ENCODE measurements around the gene ZBTB16. TPM values are rescaled to one million over a fixed set of nuclear protein-coding genes. Genes with fewer than 3 reads are reported as not detected.
"Not testable (repeated sequence)": the region's sequence is repeated elsewhere in the genome, so short reads cannot be mapped to it uniquely, and the experiment has no call there.

Gene ZBTB16
- total RNA-seq, 2 donors from 2014 or later, result 17.2 to 20.7 TPM

DNA sequence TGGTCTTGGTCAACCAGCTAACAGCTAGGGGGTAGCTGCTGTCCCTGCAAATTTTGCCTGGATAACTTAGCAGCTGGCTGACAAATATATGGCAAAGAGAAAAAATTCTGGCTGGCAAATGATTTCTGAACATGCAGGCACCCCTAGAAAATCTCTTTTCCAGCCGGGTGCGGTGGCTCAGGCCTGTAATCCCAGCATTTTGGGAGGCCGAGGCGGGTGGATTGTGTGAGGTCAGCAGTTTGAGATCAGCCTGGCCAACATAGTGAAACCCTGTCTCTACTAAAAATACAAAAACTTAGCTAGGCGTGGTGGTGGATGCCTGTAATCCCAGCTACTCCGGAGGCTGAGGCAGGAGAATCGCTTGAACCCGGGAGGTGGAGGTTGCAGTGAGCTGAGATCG is 9.7 kb upstream of the ZBTB16 start:
- ATAC-seq; DNase-seq; H3K4me3 Mint-ChIP-seq; H3K9me3 ChIP-seq (ENCODE audit: control insufficient read depth, low read length, poor library complexity, severe bottlenecking); H3K27ac Mint-ChIP-seq; H3K36me3 Mint-ChIP-seq (ENCODE audit: low read depth); H3K4me1 Mint-ChIP-seq: not testable (repeated sequence)
- H3K27me3 Mint-ChIP-seq, result peaks cover 15% of the 10 kb centered on the region

- Mint-ChIP-seq H3K27me3 (peaks cover 18% of the 10 kb centered on the region), H3K27ac (no peak overlapping the region)
Observed at GRCh38 chr11:114050258-114050927, 9.1 kb upstream of the ZBTB16 start.

GRCh38 chr11:114051558-114051957 is 8.0 kb upstream of the ZBTB16 start:
- no peaks in the 10 kb centered on the region for H3K9me3 ChIP-seq (ENCODE audit: control insufficient read depth, low read length, poor library complexity, severe bottlenecking)
- H3K36me3 Mint-ChIP-seq (ENCODE audit: low read depth), result no peaks in the 10 kb centered on the region
- ATAC-seq (no peak), DNase-seq (no peak)
- no peak overlapping the region for H3K27ac Mint-ChIP-seq
- peaks cover 22% of the 10 kb centered on the region for H3K27me3 Mint-ChIP-seq
- H3K4me1 Mint-ChIP-seq, result no peaks in the 10 kb centered on the region
- H3K4me3 Mint-ChIP-seq, result no peak overlapping the region

More at GRCh38 chr11:114050258-114050927, 9.1 kb upstream of the ZBTB16 start:
- H3K4me1 Mint-ChIP-seq, result no peaks in the 10 kb centered on the region
- no peaks in the 10 kb centered on the region for H3K36me3 Mint-ChIP-seq (ENCODE audit: low read depth)
- H3K9me3 ChIP-seq (ENCODE audit: control insufficient read depth, low read length, poor library complexity, severe bottlenecking), result no peaks in the 10 kb centered on the region
- no peak overlapping the region for H3K4me3 Mint-ChIP-seq
- ATAC-seq (no peak), DNase-seq (no peak)

DNA sequence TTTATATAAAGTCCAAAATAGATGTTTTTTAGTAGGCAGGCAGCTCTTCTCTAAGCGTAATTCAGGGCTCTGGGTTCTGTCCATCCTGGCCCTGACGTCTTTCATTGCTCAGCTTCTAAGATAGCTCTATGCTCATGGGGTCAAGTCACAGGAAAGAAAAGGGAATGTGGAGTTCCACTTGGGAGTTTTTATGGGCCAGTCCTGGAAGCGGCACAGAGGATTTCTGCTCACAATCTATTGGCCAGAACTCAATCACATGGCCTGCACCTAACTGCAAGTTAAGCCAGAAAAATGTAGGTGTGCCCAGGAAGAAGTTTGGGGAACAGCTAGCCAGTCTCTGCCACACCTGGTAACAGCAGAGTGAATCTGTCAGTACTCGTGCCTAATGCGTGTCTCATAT is 7.4 kb upstream of the ZBTB16 start:
- ATAC-seq (no peak), DNase-seq (no peak)
- Mint-ChIP-seq H3K4me3 (no peak overlapping the region), H3K27ac (no peak overlapping the region), H3K36me3 (ENCODE audit: low read depth) (no peaks in the 10 kb centered on the region), H3K4me1 (no peaks in the 10 kb centered on the region), H3K27me3 (peaks cover 28% of the 10 kb centered on the region)
- H3K9me3 ChIP-seq (ENCODE audit: control insufficient read depth, low read length, poor library complexity, severe bottlenecking), result no peaks in the 10 kb centered on the region

GRCh38 chr11:114053406-114053805 is 6.1 kb upstream of the ZBTB16 start:
- Mint-ChIP-seq H3K4me1 (peaks cover 6% of the 10 kb centered on the region), H3K36me3 (ENCODE audit: low read depth) (no peaks in the 10 kb centered on the region), H3K27ac (no peak overlapping the region), H3K4me3 (no peak overlapping the region), H3K27me3 (peaks cover 39% of the 10 kb centered on the region)
- ATAC-seq (no peak), DNase-seq (no peak)
- H3K9me3 ChIP-seq (ENCODE audit: control insufficient read depth, low read length, poor library complexity, severe bottlenecking), result no peaks in the 10 kb centered on the region

DNA sequence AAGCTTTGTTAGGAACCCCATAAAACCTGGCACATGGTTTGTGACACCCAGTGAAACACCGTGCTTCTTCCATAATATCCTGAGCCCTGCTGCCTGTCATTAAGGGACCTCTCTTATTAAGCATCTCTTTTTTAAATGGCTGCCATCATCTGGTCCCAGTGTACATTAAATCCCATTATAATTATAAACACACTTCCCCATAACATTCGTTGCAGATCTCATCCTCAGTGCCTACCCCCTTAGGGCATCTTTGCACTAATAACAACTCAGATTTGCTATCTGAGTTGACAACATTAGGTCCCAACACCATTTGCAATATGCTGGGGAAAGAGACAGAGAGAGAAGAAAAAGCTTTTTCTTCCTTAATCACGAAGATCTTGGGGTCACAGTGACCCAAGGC is 4.7 kb upstream of the ZBTB16 start:
- Mint-ChIP-seq H3K4me3 (no peak overlapping the region), H3K4me1 (peaks cover 11% of the 10 kb centered on the region)

DNA sequence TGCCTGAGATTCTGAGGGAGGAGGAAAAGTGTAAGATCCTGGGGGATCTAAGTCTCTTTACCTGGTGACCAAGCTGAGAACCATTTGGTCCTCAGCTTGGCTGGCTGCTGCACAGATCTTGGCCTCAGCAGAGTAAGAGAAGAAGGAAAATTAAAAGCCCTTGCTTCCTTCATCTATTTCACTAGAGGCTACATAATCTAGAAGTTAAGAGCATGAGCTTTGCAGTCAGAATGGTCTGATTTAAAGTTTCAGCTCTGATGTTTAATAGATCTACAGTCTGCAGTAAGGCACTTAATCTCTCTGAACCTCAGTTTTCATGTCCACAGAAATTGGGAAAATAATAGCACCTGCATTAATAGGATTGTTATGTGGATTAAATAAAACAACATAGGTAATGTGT is 3.1 kb upstream of the ZBTB16 start:
- no peak overlapping the region for H3K4me3 Mint-ChIP-seq
- H3K27ac Mint-ChIP-seq, result no peak overlapping the region
- no peaks in the 10 kb centered on the region for H3K9me3 ChIP-seq (ENCODE audit: control insufficient read depth, low read length, poor library complexity, severe bottlenecking)
- peaks cover 16% of the 10 kb centered on the region for H3K4me1 Mint-ChIP-seq
- H3K36me3 Mint-ChIP-seq (ENCODE audit: low read depth), result no peaks in the 10 kb centered on the region
- H3K27me3 Mint-ChIP-seq, result peaks cover 30% of the 10 kb centered on the region
- DNase-seq, result no peak
- no peak for ATAC-seq

More for the DNA sequence above, 4.7 kb upstream of the ZBTB16 start:
- DNase-seq, result no peak
- no peaks in the 10 kb centered on the region for H3K36me3 Mint-ChIP-seq (ENCODE audit: low read depth)
- ATAC-seq, result no peak
- peaks cover 30% of the 10 kb centered on the region for H3K27me3 Mint-ChIP-seq
- H3K27ac Mint-ChIP-seq, result peak overlapping the region; percentile 34
- H3K9me3 ChIP-seq (ENCODE audit: control insufficient read depth, low read length, poor library complexity, severe bottlenecking), result no peaks in the 10 kb centered on the region

- no peak overlapping the region for H3K27ac Mint-ChIP-seq
- H3K27me3 Mint-ChIP-seq, result peaks cover 30% of the 10 kb centered on the region
- H3K4me3 Mint-ChIP-seq, result no peak overlapping the region
- peaks cover 17% of the 10 kb centered on the region for H3K4me1 Mint-ChIP-seq
- no peaks in the 10 kb centered on the region for H3K36me3 Mint-ChIP-seq (ENCODE audit: low read depth)
- no peak for ATAC-seq
- H3K9me3 ChIP-seq (ENCODE audit: control insufficient read depth, low read length, poor library complexity, severe bottlenecking), result no peaks in the 10 kb centered on the region
- no peak for DNase-seq
Observed at GRCh38 chr11:114057147-114057546, 2.4 kb upstream of the ZBTB16 start.

DNA sequence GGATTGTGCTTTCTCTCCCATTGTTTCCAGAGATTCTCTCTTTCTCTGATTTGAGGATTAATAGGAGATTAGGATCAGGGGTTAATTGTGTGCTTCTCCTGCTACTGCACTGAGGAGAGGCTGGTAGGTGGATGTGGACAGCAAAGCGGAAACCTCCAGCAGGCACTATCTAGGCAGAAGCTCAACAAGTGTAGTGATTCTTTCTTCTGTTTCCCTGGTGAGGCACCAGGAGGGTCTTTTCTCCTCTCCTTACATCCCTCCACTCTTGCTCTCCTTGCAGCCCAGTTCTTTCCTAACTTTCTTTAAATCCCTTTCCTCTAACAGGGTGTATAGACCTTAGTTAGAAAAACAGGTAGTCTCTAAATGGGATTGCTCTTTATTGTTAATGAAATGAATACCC is 1.9 kb upstream of the ZBTB16 start:
- Mint-ChIP-seq H3K27ac (no peak overlapping the region), H3K27me3 (peaks cover 26% of the 10 kb centered on the region), H3K36me3 (ENCODE audit: low read depth) (no peaks in the 10 kb centered on the region), H3K4me1 (peaks cover 17% of the 10 kb centered on the region), H3K4me3 (no peak overlapping the region)
- ATAC-seq (no peak), DNase-seq (no peak)
- no peaks in the 10 kb centered on the region for H3K9me3 ChIP-seq (ENCODE audit: control insufficient read depth, low read length, poor library complexity, severe bottlenecking)

GRCh38 chr11:114058026-114058706 is 1.3 kb upstream of the ZBTB16 start:
- H3K36me3 Mint-ChIP-seq (ENCODE audit: low read depth), result no peaks in the 10 kb centered on the region
- DNase-seq (no peak), ATAC-seq (no peak)
- peaks cover 26% of the 10 kb centered on the region for H3K27me3 Mint-ChIP-seq
- peaks cover 17% of the 10 kb centered on the region for H3K4me1 Mint-ChIP-seq
- H3K4me3 Mint-ChIP-seq, result peak overlapping the region; percentile 95
- no peak overlapping the region for H3K27ac Mint-ChIP-seq
- no peaks in the 10 kb centered on the region for H3K9me3 ChIP-seq (ENCODE audit: control insufficient read depth, low read length, poor library complexity, severe bottlenecking)

- Mint-ChIP-seq H3K27me3 (peaks cover 26% of the 10 kb centered on the region), H3K4me3 (peak overlapping the region; percentile 95), H3K36me3 (ENCODE audit: low read depth) (no peaks in the 10 kb centered on the region), H3K4me1 (peaks cover 19% of the 10 kb centered on the region), H3K27ac (no peak overlapping the region)
- no peak for DNase-seq
- H3K9me3 ChIP-seq (ENCODE audit: control insufficient read depth, low read length, poor library complexity, severe bottlenecking), result no peaks in the 10 kb centered on the region
- ATAC-seq, result no peak
Observed at GRCh38 chr11:114058871-114059277, 637 bp upstream of the ZBTB16 start.

- no peaks in the 10 kb centered on the region for H3K36me3 Mint-ChIP-seq (ENCODE audit: low read depth)
- DNase-seq (no peak), ATAC-seq (peak; percentile 27)
- H3K27me3 Mint-ChIP-seq, result peaks cover 21% of the 10 kb centered on the region
- no peak overlapping the region for H3K27ac Mint-ChIP-seq
- H3K4me3 Mint-ChIP-seq, result peak overlapping the region; percentile 95
- peaks cover 22% of the 10 kb centered on the region for H3K4me1 Mint-ChIP-seq
- no peaks in the 10 kb centered on the region for H3K9me3 ChIP-seq (ENCODE audit: control insufficient read depth, low read length, poor library complexity, severe bottlenecking)
Observed at GRCh38 chr11:114059984-114060391, 477 bp downstream of the ZBTB16 start.

DNA sequence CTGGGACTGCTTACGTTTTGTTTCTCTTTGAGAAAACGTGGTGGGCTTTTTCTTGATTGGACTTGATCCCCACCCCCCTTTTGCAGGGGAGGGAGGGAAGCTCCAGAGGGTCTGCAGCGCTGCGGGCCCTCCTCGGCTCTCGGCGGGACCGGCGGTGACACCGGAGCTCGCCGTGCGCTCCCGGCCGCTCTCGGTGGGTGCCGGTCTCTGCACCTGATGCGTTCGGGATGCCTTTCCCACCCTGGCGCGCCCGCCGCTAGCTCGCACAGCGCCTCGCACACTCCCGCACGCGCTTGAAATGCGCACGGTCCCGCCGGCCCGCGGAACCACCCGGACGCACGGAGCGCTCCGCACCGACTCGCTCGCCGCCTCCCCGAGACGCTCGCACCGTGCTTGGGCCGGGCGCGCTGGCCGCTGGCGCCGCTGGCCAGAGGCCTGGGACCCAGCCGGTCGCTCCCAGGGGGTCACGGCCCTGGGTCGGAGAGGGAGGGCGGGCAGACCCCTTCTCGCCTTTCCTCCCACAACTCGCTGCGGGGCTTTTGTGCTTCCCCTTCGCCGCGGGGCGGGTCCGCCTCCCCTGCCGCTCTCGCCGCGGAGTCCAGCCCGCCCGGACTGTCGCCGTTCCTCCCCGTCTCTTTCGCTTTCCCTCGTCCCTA is 1.0 kb downstream of the ZBTB16 start:
- Mint-ChIP-seq H3K4me3 (peak overlapping the region; percentile 95), H3K27me3 (peaks cover 21% of the 10 kb centered on the region), H3K4me1 (peaks cover 27% of the 10 kb centered on the region), H3K36me3 (ENCODE audit: low read depth) (no peaks in the 10 kb centered on the region), H3K27ac (no peak overlapping the region)
- H3K9me3 ChIP-seq (ENCODE audit: control insufficient read depth, low read length, poor library complexity, severe bottlenecking), result no peaks in the 10 kb centered on the region
- DNase-seq (peak in 2 of 3 donors; percentile 21 to 29), ATAC-seq (peak; percentile 35)
